GM18907 (cell line): ENCODE results near the gene ALDH1A2.
"Not testable (repeated sequence)": the region's sequence is repeated elsewhere in the genome, so short reads cannot be mapped to it uniquely, and the experiment has no call there.

ENCODE experiments used
- ATAC-seq: cut with Tn5 transposase; IDR thresholded peaks from one replicate; pipeline ENCODE4 v1.9.1; 2021; ENCODE audit warnings: mild to moderate bottlenecking, moderate library complexity; ENCODE audit not compliant: unreplicated experiment

The ALDH1A2 gene

GRCh38 chr15:58065445-58066041 lies at the start of gene ALDH1A2:
Gene ALDH1A2, minus strand, starts transcription at chr15:58065711. Its CDS starts 61 bp downstream, at chr15:58065650.
- no peak for ATAC-seq

- ATAC-seq: no peak
These were observed 49.3 kb upstream of the ALDH1A2 start for GRCh38 chr15:58114812-58115211.

GRCh38 chr15:58114388-58114787 lies 48.9 kb upstream of the ALDH1A2 start:
- no peak for ATAC-seq

- not testable (repeated sequence) for ATAC-seq
These were observed 47.8 kb upstream of the ALDH1A2 start for GRCh38 chr15:58113358-58113757.

- ATAC-seq: no peak
These were observed 46.2 kb upstream of the ALDH1A2 start for GRCh38 chr15:58111718-58112104.

- ATAC-seq: no peak
These were observed 45.6 kb upstream of the ALDH1A2 start for GRCh38 chr15:58110999-58111717.

GRCh38 chr15:58109419-58109818 lies 43.9 kb upstream of the ALDH1A2 start:
- no peak for ATAC-seq

GRCh38 chr15:58108117-58108516 lies 42.6 kb upstream of the ALDH1A2 start:
- no peak for ATAC-seq

- ATAC-seq: no peak
These were observed 38.0 kb upstream of the ALDH1A2 start for GRCh38 chr15:58103482-58103881.

- ATAC-seq: no peak
These were observed 31.1 kb upstream of the ALDH1A2 start for GRCh38 chr15:58096529-58097084.

- ATAC-seq: no peak
These were observed 29.9 kb upstream of the ALDH1A2 start for GRCh38 chr15:58095415-58095814.

GRCh38 chr15:58087871-58088270 lies 22.4 kb upstream of the ALDH1A2 start:
- no peak for ATAC-seq

GRCh38 chr15:58086491-58086890 lies 21.0 kb upstream of the ALDH1A2 start:
- no peak for ATAC-seq

- ATAC-seq: no peak
These were observed 18.0 kb upstream of the ALDH1A2 start for GRCh38 chr15:58083526-58083925.

- no peak for ATAC-seq
These were observed 16.4 kb upstream of the ALDH1A2 start for GRCh38 chr15:58081891-58082290.

GRCh38 chr15:58081456-58081855 lies 15.9 kb upstream of the ALDH1A2 start:
- no peak for ATAC-seq

GRCh38 chr15:58080959-58081358 lies 15.4 kb upstream of the ALDH1A2 start:
- ATAC-seq: not testable (repeated sequence)

- ATAC-seq: no peak
These were observed 14.9 kb upstream of the ALDH1A2 start for GRCh38 chr15:58080398-58080797.

- no peak for ATAC-seq
These were observed 13.1 kb upstream of the ALDH1A2 start for GRCh38 chr15:58078591-58078990.

- no peak for ATAC-seq
These were observed 11.9 kb upstream of the ALDH1A2 start for GRCh38 chr15:58077427-58077826.

GRCh38 chr15:58074452-58074851 lies 8.9 kb upstream of the ALDH1A2 start:
- ATAC-seq: no peak

- ATAC-seq: no peak
These were observed 5.4 kb upstream of the ALDH1A2 start for GRCh38 chr15:58070801-58071418.
